ENCODE results near the gene CES2. TPM values are rescaled to one million over a fixed set of nuclear protein-coding genes. Genes with fewer than 3 reads are reported as not detected.

Gene CES2
- total and polyA plus RNA-seq, 10 of the 15 experiments (the other 5 are each of a cell fraction or from before 2014, with no cell fraction given): 1.6 to 33.7 (median 21.0) TPM

- Histone ChIP-seq H3K9ac (ENCODE audit: control insufficient read depth, insufficient read depth, low read length) (no peak overlapping the region), H3K27ac (ENCODE audit: control insufficient read depth, insufficient read depth) (no peak overlapping the region), H3K79me2 (ENCODE audit: control insufficient read depth, insufficient read depth, low read length) (no peaks in the 10 kb centered on the region), H3K27me3 (replicated peaks in 1 of 2; ENCODE audit: control insufficient read depth in 2 of 2, insufficient read depth in 2 of 2, low read length in 1 of 2) (peaks cover 0 to 3% of the 10 kb centered on the region in 2 experiments; a peak in 1 of 4 replicates), H3K9me3 (replicated peaks; ENCODE audit: control insufficient read depth, insufficient read depth, low read length) (no peaks in the 10 kb centered on the region), H4K20me1 (ENCODE audit: control insufficient read depth, insufficient read depth) (no peaks in the 10 kb centered on the region), H3K4me3 (no peak overlapping the region), H2AFZ (ENCODE audit: control insufficient read depth, low read depth, low read length) (no peak overlapping the region), H3K4me2 (ENCODE audit: control insufficient read depth, insufficient read depth) (no peak overlapping the region), H3K36me3 (ENCODE audit: control insufficient read depth in 2 of 2, insufficient read depth in 2 of 2, low read length in 1 of 2) (no peaks in the 10 kb centered on the region), H3K4me1 (ENCODE audit: control insufficient read depth, insufficient read depth, low read length) (no peaks in the 10 kb centered on the region)
- ChIA-PET RAD21 (ENCODE audit: unreplicated experiment) (no interaction called here), CTCF (interaction anchor here (0.7 to 1.3 kb wide), 3 partner anchors 10 to 17 kb away, joined by 4 read pairs; no protein-coding TSS in a partner anchor), SMC1A (ENCODE audit: uncharacterized antibody, unreplicated experiment) (no interaction called here), POLR2A (no interaction called here)
- ATAC-seq (no peak), DNase-seq (ENCODE audit: low read depth, low spot score) (no peak), FAIRE-seq (no peak)
- in situ Hi-C loops (cut with MboI) (no loop called here), intact Hi-C loops (cut with micrococcal nuclease; ENCODE audit: unreplicated experiment) (no loop called here)
- BruUV-seq (replicated peaks): no TSS peak
- 46% methylated on average over 6 of the region's 6 CpGs for WGBS (ENCODE audit: insufficient coverage, insufficient replicate concordance, low lambda C conversion rate, missing lambda C conversion rate)
- TF ChIP-seq SP1 (IDR thresholded peaks at IDR 0.05; ENCODE audit: low read depth, low read length) (no peak), PAX5 (IDR thresholded peaks at IDR 0.05; ENCODE audit: borderline replicate concordance, low read depth, low read length) (no peak), STAT1 (conservative IDR thresholded peaks at IDR 0.05) (no peak), FOXM1 (IDR thresholded peaks at IDR 0.05; ENCODE audit: low read depth, low read length) (no peak), SIN3A (IDR thresholded peaks at IDR 0.05; ENCODE audit: low read depth, low read length) (no peak), CTCF (IDR thresholded peaks at IDR 0.05 in 2 of 3, conservative IDR thresholded peaks at IDR 0.05 in 1 of 3; ENCODE audit: control insufficient read depth in 2 of 3, extremely low read depth in 1 of 3, insufficient read depth in 1 of 3, low read depth in 3 of 3, low read length in 3 of 3) (no peak), ZNF592 (IDR thresholded peaks at IDR 0.05) (no peak), ATF2 (IDR thresholded peaks at IDR 0.05; ENCODE audit: low read length) (no peak), BCL11A (IDR thresholded peaks at IDR 0.05; ENCODE audit: low read depth, low read length) (no peak), SUZ12 (IDR thresholded peaks at IDR 0.05; ENCODE audit: unreplicated experiment) (no peak), SUPT20H (IDR thresholded peaks at IDR 0.05; ENCODE audit: borderline replicate concordance, control insufficient read depth, low read depth, low read length) (no peak), BCL3 (IDR thresholded peaks at IDR 0.05; ENCODE audit: borderline replicate concordance, insufficient read depth, low read depth, low read length, poor library complexity, severe bottlenecking) (no peak), CBX5 (IDR thresholded peaks at IDR 0.05; ENCODE audit: low read depth) (no peak)
Measured at GRCh38 chr16:66916518-66916917, 18.8 kb upstream of the CES2 start.
